Natural killer cell (primary cell): ENCODE measurements around the gene STT3B. TPM values are rescaled to one million over a fixed set of nuclear protein-coding genes. Genes with fewer than 3 reads are reported as not detected.

Experiments
- ATAC-seq, 3 donors: fragments of 150-1000 bp in 2 of 3; fragments of 200-7000 bp in 1 of 3; cut with Tn5 transposase; 1 replicate in 1 of 3; 2 replicates in 2 of 3; pipeline ENCODE4 v1.10.0; 2021; ENCODE audit warnings: mild to moderate bottlenecking in 2 of 3, moderate library complexity in 2 of 3
- DNase-seq, 2 donors: peaks; one replicate each; pipeline versions ENCODE4 v3.0.0 to v3.0.0-alpha.2; 2013 to 2021; ENCODE audit warnings: mixed read lengths in 1 of 2
- H3K27ac ChIP-seq: one replicate; pipeline ENCODE4 v1.5.1; 2013; ENCODE audit warnings: mild to moderate bottlenecking, low read length
- H3K27me3 ChIP-seq: one replicate; pipeline ENCODE4 v1.6.1; 2013; ENCODE audit warnings: low read length; ENCODE audit not compliant: control insufficient read depth, insufficient read depth
- H3K36me3 ChIP-seq: one replicate; pipeline ENCODE4 v1.6.1; 2013; ENCODE audit warnings: low read length; ENCODE audit not compliant: control insufficient read depth, insufficient read depth
- H3K4me1 ChIP-seq: one replicate; pipeline ENCODE4 v1.6.1; 2013; ENCODE audit warnings: low read length; ENCODE audit not compliant: control insufficient read depth, insufficient read depth
- H3K4me3 ChIP-seq: one replicate; pipeline ENCODE4 v1.5.1; 2013; ENCODE audit warnings: low read length
- H3K9me3 ChIP-seq: one replicate; pipeline ENCODE4 v1.6.1; 2013; ENCODE audit warnings: low read length; ENCODE audit not compliant: control insufficient read depth, insufficient read depth
- H3K27ac Mint-ChIP-seq, 2 donors: one replicate each; pipeline ENCODE4 v1.8.0; 2022; ENCODE audit warnings: mild to moderate bottlenecking in 2 of 2, mixed read lengths in 2 of 2, moderate library complexity in 1 of 2
- H3K27me3 Mint-ChIP-seq, 2 donors: one replicate each; pipeline ENCODE4 v1.8.0; 2022; ENCODE audit warnings: low read depth in 2 of 2, mixed read lengths in 2 of 2
- H3K36me3 Mint-ChIP-seq: one replicate; pipeline ENCODE4 v1.8.0; 2022; ENCODE audit warnings: mixed read lengths
- H3K4me1 Mint-ChIP-seq, 2 donors: one replicate each; pipeline ENCODE4 v1.8.0; 2022; ENCODE audit warnings: mixed read lengths in 2 of 2
- H3K4me3 Mint-ChIP-seq: one replicate; pipeline ENCODE4 v1.8.0; 2022; ENCODE audit warnings: mild to moderate bottlenecking, moderate library complexity, mixed read lengths
- H3K9me3 Mint-ChIP-seq, 2 donors: one replicate each; pipeline ENCODE4 v1.8.0; 2022; ENCODE audit warnings: mixed read lengths in 2 of 2
- WGBS: methylation state at CpG from one replicate; pipeline ENCODE4 v1.1.7; 2013; ENCODE audit warnings: missing lambda C conversion rate; ENCODE audit not compliant: insufficient coverage; 5-methylcytosine and 5-hydroxymethylcytosine counted together
- intact Hi-C: fragments of 100-400 bp; cut with micrococcal nuclease; formaldehyde crosslinking; loops from one replicate; pipeline ENCODE4 v1.14.2; 2022
- total RNA-seq, 4 donors: library from RNA; stranded (reverse); fragments of 120-200 nt in 1 of 4; gene quantifications; one replicate each; pipeline versions ENCODE4 v1.2.3 to v1.2.4, GENCODE V29; 2013 to 2022
- TF ChIP-seq, protein P1 (sequence below): fragments of 200-600 bp; IDR thresholded peaks from one replicate; pipeline ENCODE4 v1.8.0; 2022; ENCODE audit warnings: antibody characterized with exemption

STT3B gene
- 100 to 1,000 TPM in 1 of 3 donors, 10 to 100 TPM in 2; 83.4 to 132 (median 99.0) TPM for total RNA-seq
- total RNA-seq (2013), result 189 TPM

GRCh38 chr3:31532587-31533168 lies at the start of gene STT3B:
STT3B (plus strand) TSS chr3:31532925; CDS start chr3:31532999, 74 bp downstream.
- intact Hi-C loops, result loop anchor here (1.0 to 10.0 kb wide), 4 partner anchors 14 to 1152 kb away; partner anchors contain the start of gene CNOT10
- Mint-ChIP-seq H3K36me3 (no peaks in the 10 kb centered on the region), H3K27ac (peak within 1 kb of the TSS; percentile 94 to 99), H3K4me1 (peaks cover 36 to 38% of the 10 kb centered on the region in 2 donors), H3K27me3 (no peaks in the 10 kb centered on the region), H3K9me3 (no peaks in the 10 kb centered on the region), H3K4me3 (peak within 1 kb of the TSS; percentile 99)
- ATAC-seq, result peak; percentile 42 to 67 (median 55)
- Histone ChIP-seq H3K27me3 (no peaks in the 10 kb centered on the region), H3K36me3 (no peaks in the 10 kb centered on the region), H3K4me1 (peaks cover 6% of the 10 kb centered on the region), H3K27ac (peak within 1 kb of the TSS; percentile 96), H3K4me3 (peak within 1 kb of the TSS; percentile 97), H3K9me3 (no peaks in the 10 kb centered on the region)
- WGBS, result under 1% methylated on average over 68 of the region's 68 CpGs
- DNase-seq, result peak in 1 of 2 donors; percentile 90
- TF ChIP-seq, protein P1, sequence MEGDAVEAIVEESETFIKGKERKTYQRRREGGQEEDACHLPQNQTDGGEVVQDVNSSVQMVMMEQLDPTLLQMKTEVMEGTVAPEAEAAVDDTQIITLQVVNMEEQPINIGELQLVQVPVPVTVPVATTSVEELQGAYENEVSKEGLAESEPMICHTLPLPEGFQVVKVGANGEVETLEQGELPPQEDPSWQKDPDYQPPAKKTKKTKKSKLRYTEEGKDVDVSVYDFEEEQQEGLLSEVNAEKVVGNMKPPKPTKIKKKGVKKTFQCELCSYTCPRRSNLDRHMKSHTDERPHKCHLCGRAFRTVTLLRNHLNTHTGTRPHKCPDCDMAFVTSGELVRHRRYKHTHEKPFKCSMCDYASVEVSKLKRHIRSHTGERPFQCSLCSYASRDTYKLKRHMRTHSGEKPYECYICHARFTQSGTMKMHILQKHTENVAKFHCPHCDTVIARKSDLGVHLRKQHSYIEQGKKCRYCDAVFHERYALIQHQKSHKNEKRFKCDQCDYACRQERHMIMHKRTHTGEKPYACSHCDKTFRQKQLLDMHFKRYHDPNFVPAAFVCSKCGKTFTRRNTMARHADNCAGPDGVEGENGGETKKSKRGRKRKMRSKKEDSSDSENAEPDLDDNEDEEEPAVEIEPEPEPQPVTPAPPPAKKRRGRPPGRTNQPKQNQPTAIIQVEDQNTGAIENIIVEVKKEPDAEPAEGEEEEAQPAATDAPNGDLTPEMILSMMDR, result no peak

- H3K4me1 Mint-ChIP-seq, result no peaks in the 10 kb centered on the region
- intact Hi-C loops, result no loop called here
- no peaks in the 10 kb centered on the region for H3K9me3 ChIP-seq
- H3K27ac ChIP-seq, result no peak overlapping the region
- H3K27ac Mint-ChIP-seq, result no peak overlapping the region
- no peak overlapping the region for H3K4me3 Mint-ChIP-seq
- 100% methylated on average over 1 of the region's 1 CpG for WGBS
- ATAC-seq (no peak), DNase-seq (no peak)
- peaks cover 0 to 3% of the 10 kb centered on the region in 2 donors for H3K9me3 Mint-ChIP-seq
- no peaks in the 10 kb centered on the region for H3K27me3 ChIP-seq
- H3K36me3 Mint-ChIP-seq, result peaks cover 8% of the 10 kb centered on the region
- no peaks in the 10 kb centered on the region for H3K4me1 ChIP-seq
- TF ChIP-seq, protein P1, result no peak
- H3K27me3 Mint-ChIP-seq, result peaks cover 4 to 12% of the 10 kb centered on the region in 2 donors
- no peaks in the 10 kb centered on the region for H3K36me3 ChIP-seq
- H3K4me3 ChIP-seq, result no peak overlapping the region
Measured at GRCh38 chr3:31483776-31484175, 48.9 kb upstream of the STT3B start.

DNA sequence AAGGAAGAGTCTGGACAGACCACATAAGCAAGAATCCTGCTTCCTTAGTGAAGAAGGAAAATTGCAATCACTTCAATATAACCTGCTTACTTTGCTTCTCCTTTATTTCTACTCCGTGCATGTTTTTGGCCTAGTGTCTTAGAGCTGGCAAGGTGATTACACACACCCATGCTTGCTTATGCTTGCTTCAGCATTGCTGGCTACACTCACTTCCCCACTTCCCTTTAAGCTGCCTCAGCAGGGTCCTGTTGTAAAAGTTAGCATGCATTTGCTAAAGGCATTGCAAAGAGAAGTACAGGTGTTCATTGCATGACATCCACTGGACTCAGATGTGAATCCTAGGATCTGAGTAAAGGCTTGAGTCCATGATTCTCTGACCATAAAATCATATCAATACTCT lies 47.5 kb upstream of the STT3B start:
- Histone ChIP-seq H3K36me3 (no peaks in the 10 kb centered on the region), H3K27ac (no peak overlapping the region), H3K4me3 (no peak overlapping the region), H3K27me3 (no peaks in the 10 kb centered on the region), H3K4me1 (no peaks in the 10 kb centered on the region), H3K9me3 (no peaks in the 10 kb centered on the region)
- H3K4me3 Mint-ChIP-seq, result no peak overlapping the region
- H3K36me3 Mint-ChIP-seq, result peaks cover 8% of the 10 kb centered on the region
- no peaks in the 10 kb centered on the region for H3K4me1 Mint-ChIP-seq
- ATAC-seq (no peak), DNase-seq (no peak)
- no peak overlapping the region for H3K27ac Mint-ChIP-seq
- TF ChIP-seq, protein P1, result no peak
- WGBS, result 9% methylated on average over 1 of the region's 1 CpG
- intact Hi-C loops, result no loop called here
- H3K9me3 Mint-ChIP-seq, result peaks cover 0 to 3% of the 10 kb centered on the region in 2 donors
- H3K27me3 Mint-ChIP-seq, result peaks cover 4 to 11% of the 10 kb centered on the region in 2 donors
